Measurements from ENCODE around the gene MRPS7.

Gene MRPS7

DNA sequence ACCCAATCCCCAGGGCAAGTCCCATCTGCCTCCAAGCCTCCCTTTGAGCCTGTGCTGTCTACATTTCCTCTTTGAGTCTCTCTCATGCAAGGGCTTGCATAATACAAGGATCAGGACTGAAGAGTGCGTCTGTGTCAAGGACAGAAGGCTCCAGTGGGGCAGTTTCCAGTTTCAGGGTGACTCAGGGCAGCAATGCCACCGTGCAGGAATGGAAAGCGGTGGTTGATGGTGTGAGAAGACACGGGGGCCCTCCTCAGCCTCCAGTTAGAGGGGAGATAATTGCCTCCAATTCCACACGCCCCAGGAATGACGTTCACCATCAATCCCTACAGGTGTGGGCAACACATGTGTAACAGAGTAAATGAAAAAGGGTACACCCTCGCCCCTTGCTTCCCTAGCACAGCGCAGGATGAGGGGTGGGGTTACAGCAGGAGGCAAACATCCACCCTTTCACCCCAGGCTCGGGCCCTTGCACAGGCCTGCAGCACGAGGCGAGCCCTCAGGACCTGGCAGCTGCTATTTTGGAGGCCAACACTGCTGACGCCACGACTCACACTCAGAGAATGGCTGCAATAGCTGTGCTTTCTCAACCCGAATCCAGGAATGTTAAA lies 52.4 kb downstream of the MRPS7 start:
- TF ChIP-seq, protein P1, sequence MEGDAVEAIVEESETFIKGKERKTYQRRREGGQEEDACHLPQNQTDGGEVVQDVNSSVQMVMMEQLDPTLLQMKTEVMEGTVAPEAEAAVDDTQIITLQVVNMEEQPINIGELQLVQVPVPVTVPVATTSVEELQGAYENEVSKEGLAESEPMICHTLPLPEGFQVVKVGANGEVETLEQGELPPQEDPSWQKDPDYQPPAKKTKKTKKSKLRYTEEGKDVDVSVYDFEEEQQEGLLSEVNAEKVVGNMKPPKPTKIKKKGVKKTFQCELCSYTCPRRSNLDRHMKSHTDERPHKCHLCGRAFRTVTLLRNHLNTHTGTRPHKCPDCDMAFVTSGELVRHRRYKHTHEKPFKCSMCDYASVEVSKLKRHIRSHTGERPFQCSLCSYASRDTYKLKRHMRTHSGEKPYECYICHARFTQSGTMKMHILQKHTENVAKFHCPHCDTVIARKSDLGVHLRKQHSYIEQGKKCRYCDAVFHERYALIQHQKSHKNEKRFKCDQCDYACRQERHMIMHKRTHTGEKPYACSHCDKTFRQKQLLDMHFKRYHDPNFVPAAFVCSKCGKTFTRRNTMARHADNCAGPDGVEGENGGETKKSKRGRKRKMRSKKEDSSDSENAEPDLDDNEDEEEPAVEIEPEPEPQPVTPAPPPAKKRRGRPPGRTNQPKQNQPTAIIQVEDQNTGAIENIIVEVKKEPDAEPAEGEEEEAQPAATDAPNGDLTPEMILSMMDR (IDR thresholded peaks at IDR 0.05; ENCODE audit: insufficient read depth, low read depth, low read length, missing control alignments): no peak
- DNase-seq (ENCODE audit: low read depth): peak; percentile 84
- H3K4me3 ChIP-seq (ENCODE audit: low read depth, low read length): no peak overlapping the region

GRCh38 chr17:75315541-75316243 lies 54.0 kb downstream of the MRPS7 start:
- peak overlapping the region; percentile 7 for H3K4me3 ChIP-seq (ENCODE audit: low read depth, low read length)
- DNase-seq (ENCODE audit: low read depth): peak; percentile 79
- TF ChIP-seq, protein P1 (IDR thresholded peaks at IDR 0.05; ENCODE audit: insufficient read depth, low read depth, low read length, missing control alignments): no peak

All from GM12865 (cell line).